Measurements from ENCODE around the gene CNTNAP2. TPM values are rescaled to one million over a fixed set of nuclear protein-coding genes. Genes with fewer than 3 reads are reported as not detected.
"Not testable (repeated sequence)": the region's sequence is repeated elsewhere in the genome, so short reads cannot be mapped to it uniquely, and the experiment has no call there.

CNTNAP2 gene
- total RNA-seq, 4 donors from 2014 or later: 0.91 to 16.0 TPM; not detected in 2

- intact Hi-C loops (cut with DNase I; ENCODE audit: low total_unique reads): no loop called here
- no peaks in the 10 kb centered on the region for H3K27me3 ChIP-seq
- no peak for DNase-seq
- TF ChIP-seq CTCF (IDR thresholded peaks at IDR 0.05) (no peak), POLR2A (IDR thresholded peaks at IDR 0.05) (no peak)
- no peaks in the 10 kb centered on the region for H3K4me1 ChIP-seq
- H3K27ac ChIP-seq: no peak overlapping the region
- H3K4me3 ChIP-seq: no peak overlapping the region
- H3K36me3 ChIP-seq: no peaks in the 10 kb centered on the region
- no peaks in the 10 kb centered on the region for H3K9me3 ChIP-seq
Observed at GRCh38 chr7:148463210-148463609, 2346.6 kb downstream of the CNTNAP2 start.

DNA sequence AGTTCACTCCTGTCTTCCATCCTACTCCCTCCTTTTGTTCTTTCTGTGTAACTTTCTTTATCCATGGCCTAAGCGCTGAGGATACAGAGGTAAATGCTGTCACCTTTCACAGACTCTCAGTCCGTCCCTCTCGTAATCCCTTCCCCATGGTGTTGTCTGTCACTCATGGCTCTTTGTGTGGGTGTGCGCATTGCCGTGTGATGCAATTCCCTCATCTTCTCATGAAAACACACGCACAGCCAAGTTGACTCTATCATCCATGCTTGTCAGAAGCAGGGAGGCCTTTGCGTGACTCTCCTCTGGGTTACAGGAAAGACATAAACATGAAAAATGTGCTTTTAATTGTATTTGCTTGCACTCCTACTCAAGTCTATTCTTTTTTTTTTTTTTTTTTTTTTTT, 2348.3 kb downstream of the CNTNAP2 start:
- H3K27me3 ChIP-seq: no peaks in the 10 kb centered on the region

DNA sequence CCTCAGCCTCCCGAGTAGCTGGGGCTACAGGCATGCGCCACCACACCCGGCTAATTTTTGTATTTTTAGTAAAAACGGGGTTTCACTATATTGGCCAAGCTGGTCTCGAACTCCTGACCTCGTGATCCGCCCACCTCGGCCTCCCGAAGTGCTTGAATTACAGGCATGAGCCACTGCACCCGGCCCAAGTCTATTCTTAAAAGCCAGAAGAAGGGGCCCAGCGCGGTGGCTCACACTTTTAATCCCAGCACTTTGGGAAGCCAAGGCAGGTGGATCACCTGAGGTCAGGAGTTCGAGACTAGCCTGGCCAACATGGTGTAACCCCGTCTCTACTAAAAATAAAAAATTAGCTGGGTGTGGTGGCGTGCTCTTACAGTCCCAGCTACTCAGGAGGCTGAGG, 2348.8 kb downstream of the CNTNAP2 start:
- intact Hi-C loops (cut with DNase I; ENCODE audit: low total_unique reads): not testable (repeated sequence)

More for the DNA sequence above, 2348.3 kb downstream of the CNTNAP2 start:
- no peaks in the 10 kb centered on the region for H3K36me3 ChIP-seq
- intact Hi-C loops (cut with DNase I; ENCODE audit: low total_unique reads): no loop called here
- no peaks in the 10 kb centered on the region for H3K9me3 ChIP-seq
- TF ChIP-seq POLR2A (IDR thresholded peaks at IDR 0.05) (no peak), CTCF (IDR thresholded peaks at IDR 0.05) (no peak)
- no peak overlapping the region for H3K4me3 ChIP-seq
- no peak overlapping the region for H3K27ac ChIP-seq
- H3K4me1 ChIP-seq: no peaks in the 10 kb centered on the region
- DNase-seq: no peak

DNA sequence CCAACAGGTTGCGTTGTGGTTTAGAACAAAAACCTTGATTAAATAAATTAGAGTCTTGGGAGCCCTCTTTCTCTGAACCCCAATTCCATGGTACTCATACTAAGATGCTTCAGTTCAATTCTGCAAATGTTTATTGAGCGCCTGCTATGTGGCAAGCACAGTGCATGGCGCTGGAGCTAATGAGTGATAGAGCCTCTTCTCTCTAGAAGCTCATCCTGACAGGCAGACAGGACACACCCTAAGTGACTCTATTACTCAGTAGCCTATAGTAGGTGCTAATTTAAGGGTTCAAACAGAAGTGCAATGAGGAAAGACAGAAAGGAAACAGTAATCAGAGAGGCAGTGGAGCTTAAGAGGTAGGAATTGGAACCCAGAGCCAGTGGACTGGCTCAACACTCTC, 2349.5 kb downstream of the CNTNAP2 start:
- intact Hi-C loops (cut with DNase I; ENCODE audit: low total_unique reads): no loop called here
- Histone ChIP-seq H3K36me3 (no peaks in the 10 kb centered on the region), H3K27ac (no peak overlapping the region), H3K9me3 (no peaks in the 10 kb centered on the region), H3K4me3 (no peak overlapping the region), H3K4me1 (no peaks in the 10 kb centered on the region), H3K27me3 (no peaks in the 10 kb centered on the region)
- no peak for DNase-seq
- TF ChIP-seq CTCF (IDR thresholded peaks at IDR 0.05): no peak
- TF ChIP-seq POLR2A (IDR thresholded peaks at IDR 0.05): no peak

More for the DNA sequence above, 2348.8 kb downstream of the CNTNAP2 start:
- not testable (repeated sequence) for H3K27me3 ChIP-seq, H3K4me1 ChIP-seq, DNase-seq, H3K36me3 ChIP-seq, H3K27ac ChIP-seq, H3K9me3 ChIP-seq, H3K4me3 ChIP-seq

- H3K4me1 ChIP-seq: no peaks in the 10 kb centered on the region
Observed at GRCh38 chr7:148468700-148469098, 2352.1 kb downstream of the CNTNAP2 start.

More at GRCh38 chr7:148468700-148469098, 2352.1 kb downstream of the CNTNAP2 start:
- Histone ChIP-seq H3K27ac (no peak overlapping the region), H3K9me3 (no peaks in the 10 kb centered on the region), H3K27me3 (no peaks in the 10 kb centered on the region), H3K36me3 (no peaks in the 10 kb centered on the region), H3K4me3 (no peak overlapping the region)
- TF ChIP-seq CTCF (IDR thresholded peaks at IDR 0.05): no peak
- no peak for TF ChIP-seq POLR2A (IDR thresholded peaks at IDR 0.05)
- intact Hi-C loops (cut with DNase I; ENCODE audit: low total_unique reads): no loop called here
- DNase-seq: no peak

Small RNA genes lying within 50 kb of the gene (microRNA-seq; reads per million reads assigned to microRNA genes)
- gene MIR548F4 (ENCODE audit: borderline microRNAs expressed, borderline replicate concordance): not detected

Small RNA genes lying within 50 kb of the gene (small RNA-seq; reads per million reads assigned to genes)
- gene AC005518.2 (not detected), gene MIR548F4 (not detected), gene RANP2 (not detected), gene RF00012 (not detected), gene RF00019 (not detected), gene RF02271 (not detected), gene RN7SL456P (not detected), gene RN7SL72P (not detected), gene RNA5SP249 (not detected), gene RNU6-1184P (not detected)

Data from uterus (tissue), 4 donors.